HG03575 (cell line): Measurements from ENCODE around the gene CCL5.
A peak's percentile ranks its signal among the peaks of the same experiment; 100 is the strongest.

Experiments used
- ATAC-seq: cut with Tn5 transposase; IDR thresholded peaks from one replicate; pipeline ENCODE4 v1.9.1; 2021; ENCODE audit not compliant: unreplicated experiment, insufficient number of reproducible peaks, low FRiP score; ENCODE audit errors: extremely low read depth

CCL5 gene

DNA sequence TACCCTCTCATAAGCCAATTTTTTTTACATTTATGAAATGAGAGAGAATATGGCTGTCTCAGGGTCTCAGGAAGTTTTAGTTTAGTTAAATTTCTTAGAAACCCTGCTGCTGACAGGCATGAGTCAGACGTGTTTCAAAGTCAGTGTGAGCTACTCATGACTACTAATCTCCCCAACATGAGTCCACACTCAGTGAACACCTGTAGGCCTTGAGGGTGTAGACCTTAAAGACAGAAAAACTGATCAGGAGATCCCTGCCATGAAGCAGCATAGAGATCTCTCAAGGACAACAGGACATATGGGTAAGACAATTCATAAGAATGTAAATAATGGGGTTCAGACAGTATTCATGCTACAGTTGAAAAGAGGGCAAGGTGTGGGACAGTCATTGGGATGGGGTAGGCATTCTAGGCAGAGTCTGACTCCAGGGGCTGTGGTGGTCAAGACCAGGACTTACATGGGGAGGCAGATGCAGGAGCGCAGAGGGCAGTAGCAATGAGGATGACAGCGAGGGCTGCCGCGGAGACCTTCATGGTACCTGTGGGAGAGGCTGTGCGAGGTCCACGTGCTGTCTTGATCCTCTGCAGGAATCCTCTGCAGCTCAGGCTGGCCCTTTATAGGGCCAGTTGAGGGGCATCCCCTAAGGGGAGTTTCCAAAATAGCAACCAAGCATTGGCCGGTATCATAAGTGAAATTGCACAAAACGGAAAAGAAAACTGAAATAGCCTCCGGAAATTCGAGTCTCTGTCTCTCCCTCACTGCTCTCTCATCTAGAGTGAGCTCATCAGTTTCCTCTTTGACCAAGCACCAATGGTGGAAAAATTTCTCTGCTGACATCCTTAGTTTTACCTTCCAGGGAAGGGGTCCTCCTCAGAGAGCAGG lies at the start of gene CCL5:
Gene CCL5 (minus strand): TSS at position 588 of the 882 bp plus-strand sequence.
- peak; percentile 72 for ATAC-seq

DNA sequence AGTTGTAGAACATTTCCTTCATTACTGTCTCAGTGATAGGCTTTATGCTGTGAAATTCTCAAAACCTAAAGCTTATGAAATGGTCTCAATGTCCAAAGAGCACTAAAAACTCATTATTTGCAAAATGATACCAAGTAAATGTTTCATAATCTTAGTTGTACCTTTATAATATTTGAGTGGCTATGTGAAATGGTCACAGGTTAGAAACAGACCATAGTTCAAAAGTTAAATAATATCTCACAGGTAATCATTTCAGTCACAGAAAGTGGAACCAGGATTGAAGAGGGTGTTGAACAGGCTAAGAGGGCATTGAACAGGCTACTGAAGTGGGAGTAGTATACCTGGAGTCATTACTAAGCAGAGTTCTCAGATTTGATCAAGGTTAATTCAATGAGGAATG lies 47.6 kb upstream of the CCL5 start:
- ATAC-seq, result no peak

DNA sequence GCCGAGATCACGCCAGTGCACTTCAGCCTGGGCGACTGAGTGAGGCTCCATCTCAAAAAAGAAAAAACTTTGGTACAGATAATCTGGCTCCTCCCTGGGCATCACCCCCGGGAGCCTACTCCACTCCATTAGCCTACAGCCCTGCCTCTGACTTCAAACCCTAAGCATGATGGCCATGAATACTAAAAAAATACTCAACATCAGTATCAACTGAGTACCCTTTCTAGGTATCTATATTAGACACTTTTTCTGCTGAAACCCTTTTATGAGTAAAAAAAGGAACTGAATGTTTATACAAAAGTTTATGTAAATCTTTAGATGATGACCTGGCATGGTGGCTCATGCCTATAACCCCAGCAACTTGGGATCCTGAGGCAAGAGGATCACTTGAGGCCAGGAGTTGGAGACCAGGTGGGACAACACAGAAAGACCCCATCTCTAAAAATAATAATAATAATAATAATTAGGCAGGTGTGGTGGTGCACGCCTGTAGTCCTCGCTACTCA lies 43.5 kb upstream of the CCL5 start:
- no peak for ATAC-seq

DNA sequence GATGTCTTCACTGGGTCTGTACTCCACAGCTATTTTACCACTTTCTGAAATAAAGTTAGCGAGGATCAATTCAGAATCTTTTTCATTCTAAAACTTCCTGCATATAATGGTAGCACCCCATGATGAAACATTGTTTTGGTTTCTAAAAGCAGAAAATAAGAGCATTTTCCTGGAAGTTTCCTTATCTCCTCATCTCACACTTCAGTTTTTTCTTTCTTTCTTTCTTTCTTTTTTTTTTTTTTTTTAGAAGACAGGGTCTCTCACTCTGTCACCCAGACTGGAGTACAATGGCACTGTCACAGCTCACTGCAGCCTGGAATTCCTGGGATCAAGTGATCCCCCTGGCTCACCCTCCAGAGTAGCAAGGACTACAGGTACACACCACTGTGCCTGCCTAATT lies 40.1 kb upstream of the CCL5 start:
- no peak for ATAC-seq

- no peak for ATAC-seq
Observed at GRCh38 chr17:35918665-35919064, 38.5 kb upstream of the CCL5 start.

DNA sequence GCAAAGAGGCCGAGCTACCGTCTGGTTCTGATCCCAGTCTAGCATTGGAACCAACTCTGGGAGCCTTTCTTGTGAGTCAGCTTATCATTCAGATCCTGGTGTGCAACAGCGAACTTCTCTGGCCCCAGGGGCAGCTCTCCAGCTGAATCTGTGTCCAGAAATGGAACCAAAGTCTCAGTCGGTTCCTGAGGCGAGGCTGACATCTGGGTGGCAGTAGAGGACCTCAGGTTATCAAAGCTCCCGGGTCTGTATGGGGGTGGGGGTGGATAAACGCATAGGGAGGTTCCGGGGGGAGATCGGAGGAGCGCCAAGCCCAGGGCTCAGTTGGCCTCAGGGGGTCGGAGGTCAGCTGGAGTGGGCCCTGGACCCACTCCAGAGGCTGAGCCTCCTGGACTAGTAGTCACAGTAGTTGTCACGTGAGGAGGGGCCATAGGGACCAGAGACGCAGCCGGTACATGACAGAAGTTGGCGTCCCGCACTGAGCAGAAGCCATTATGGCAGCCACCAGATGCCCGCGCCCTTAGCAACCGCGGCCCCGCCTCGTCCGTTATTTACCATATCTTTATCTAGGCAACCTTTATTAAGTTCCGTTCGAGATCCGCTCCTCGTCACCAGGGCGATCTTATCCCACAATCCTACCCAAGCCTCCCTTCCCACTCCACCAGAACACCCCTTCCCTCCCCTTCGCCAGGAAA lies 37.5 kb upstream of the CCL5 start:
- no peak for ATAC-seq

DNA sequence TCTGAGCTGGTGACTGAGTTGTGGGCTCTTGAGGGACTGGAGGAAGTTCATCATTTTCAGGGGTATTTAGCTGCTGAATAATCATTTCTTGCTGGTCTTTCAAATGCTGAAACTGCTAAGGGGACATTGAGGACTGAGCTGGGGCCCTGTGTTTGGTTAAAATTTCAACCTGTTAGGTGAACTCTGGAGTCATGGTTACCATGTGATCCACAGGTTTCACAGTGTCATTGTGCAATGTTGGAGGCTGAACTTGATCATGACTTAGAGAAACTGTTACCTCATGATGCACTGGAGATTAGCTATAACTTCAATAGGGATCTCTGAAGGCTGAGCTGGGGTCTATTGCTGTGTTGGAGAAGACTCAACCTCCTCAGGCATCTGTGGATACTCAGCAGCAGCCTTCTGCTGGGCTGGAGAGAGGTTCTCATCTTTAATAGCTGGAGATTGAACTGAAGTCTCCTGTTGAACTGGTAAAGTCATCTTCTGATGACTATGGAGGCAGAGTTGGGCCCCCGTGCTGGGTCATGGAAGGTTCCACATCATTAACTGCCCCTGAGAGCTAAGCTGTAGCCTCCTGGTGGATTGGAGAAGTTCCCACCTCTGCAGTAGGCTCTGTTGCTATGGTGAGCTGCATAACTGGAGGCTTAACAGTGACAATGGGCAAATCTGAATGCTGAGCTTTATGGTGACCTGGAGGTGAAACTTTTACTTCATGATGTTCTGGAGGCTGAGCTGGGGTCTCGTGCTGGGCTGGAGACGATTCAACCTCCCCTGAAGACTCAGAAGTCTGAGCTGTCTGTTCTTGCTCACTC lies 35.2 kb upstream of the CCL5 start:
- ATAC-seq, result no peak

DNA sequence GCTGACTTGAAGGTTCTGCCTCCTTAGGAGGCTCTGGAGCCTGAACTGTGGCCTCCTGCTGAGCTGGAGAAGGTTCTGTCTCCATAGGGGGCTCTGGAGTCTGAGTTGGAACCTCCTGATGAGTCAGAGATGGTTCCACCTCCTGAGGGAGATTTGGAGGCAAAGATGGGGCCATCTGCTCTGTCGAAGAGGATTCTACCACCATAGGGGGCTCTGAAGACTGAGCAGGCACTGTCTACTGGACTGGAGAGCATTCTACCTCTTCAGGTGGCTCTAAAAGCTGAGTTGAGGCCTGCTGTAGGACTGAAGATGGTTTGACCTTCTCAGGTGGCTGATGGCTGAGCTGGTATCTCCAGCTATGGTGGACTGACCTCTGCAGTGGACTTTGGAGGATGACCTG lies 34.2 kb upstream of the CCL5 start:
- no peak for ATAC-seq

GRCh38 chr17:35913609-35914008 lies 33.4 kb upstream of the CCL5 start:
- no peak for ATAC-seq

- no peak for ATAC-seq
Observed at GRCh38 chr17:35912942-35913341, 32.8 kb upstream of the CCL5 start.

GRCh38 chr17:35912339-35912912 lies 32.3 kb upstream of the CCL5 start:
- no peak for ATAC-seq

GRCh38 chr17:35909408-35909807 lies 29.2 kb upstream of the CCL5 start:
- ATAC-seq, result no peak

- no peak for ATAC-seq
Observed at GRCh38 chr17:35907691-35908090, 27.5 kb upstream of the CCL5 start.

GRCh38 chr17:35906926-35907637 lies 26.9 kb upstream of the CCL5 start:
- no peak for ATAC-seq

DNA sequence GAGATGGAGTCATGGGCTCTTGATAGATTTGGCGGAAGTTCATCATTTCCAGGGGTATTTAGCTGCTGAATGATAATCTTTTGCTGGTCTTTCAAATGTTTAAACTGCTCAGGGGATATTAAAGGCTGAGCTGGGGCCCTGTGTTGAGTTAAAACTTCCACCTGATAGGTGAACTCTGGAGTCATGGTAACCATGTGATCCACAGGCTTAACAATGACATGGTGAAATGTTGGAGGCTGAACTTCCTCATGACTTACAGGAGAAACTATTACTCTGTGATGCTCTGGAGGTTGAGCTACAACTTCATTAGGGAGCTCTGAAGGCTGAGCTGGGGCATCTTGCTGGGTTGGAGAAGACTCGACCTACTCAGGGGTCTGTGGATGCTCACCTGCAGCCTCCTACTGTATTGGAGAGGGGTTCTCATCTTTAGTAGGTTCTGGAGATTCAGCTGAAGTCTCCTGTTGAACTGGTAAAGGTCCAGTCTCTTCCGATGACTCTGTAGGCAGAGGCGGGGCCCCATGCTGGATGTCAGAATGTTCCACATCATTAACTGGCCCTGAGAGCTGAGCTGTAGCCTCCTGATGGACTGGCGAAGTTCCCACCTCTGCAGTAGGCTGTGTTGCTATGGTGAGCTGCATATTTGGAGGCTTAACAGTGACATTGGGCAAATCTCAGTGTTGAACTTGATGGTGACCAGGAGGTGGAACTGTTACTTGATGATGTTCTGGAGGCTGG lies 26.2 kb upstream of the CCL5 start:
- no peak for ATAC-seq

DNA sequence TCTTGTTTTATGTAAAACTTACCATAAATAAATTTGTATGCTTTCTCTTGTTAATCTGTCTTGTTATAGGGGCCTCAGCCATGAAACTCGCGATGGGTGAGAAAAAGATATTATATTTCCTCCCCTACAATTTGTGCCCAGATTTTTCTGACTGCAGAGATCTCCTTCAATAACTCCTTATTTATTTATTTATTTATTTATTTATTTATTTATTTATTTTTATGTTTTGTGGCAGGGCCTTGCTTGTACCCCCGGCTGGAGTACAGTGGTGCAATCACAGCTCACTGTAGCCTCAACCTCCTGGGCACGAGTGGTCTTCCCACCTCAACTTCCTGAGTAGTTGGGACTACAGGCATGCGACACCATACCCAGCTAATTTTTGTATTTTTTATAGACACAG lies 23.3 kb upstream of the CCL5 start:
- ATAC-seq, result no peak

- ATAC-seq, result no peak
Observed at GRCh38 chr17:35901631-35902175, 21.5 kb upstream of the CCL5 start.
